ENCODE measurements around the gene FLNC. TPM values are rescaled to one million over a fixed set of nuclear protein-coding genes. Genes with fewer than 3 reads are reported as not detected.

Gene FLNC
- total RNA-seq, 4 donors from 2014 or later = 21.3 to 234 (median 57.9) TPM

DNA sequence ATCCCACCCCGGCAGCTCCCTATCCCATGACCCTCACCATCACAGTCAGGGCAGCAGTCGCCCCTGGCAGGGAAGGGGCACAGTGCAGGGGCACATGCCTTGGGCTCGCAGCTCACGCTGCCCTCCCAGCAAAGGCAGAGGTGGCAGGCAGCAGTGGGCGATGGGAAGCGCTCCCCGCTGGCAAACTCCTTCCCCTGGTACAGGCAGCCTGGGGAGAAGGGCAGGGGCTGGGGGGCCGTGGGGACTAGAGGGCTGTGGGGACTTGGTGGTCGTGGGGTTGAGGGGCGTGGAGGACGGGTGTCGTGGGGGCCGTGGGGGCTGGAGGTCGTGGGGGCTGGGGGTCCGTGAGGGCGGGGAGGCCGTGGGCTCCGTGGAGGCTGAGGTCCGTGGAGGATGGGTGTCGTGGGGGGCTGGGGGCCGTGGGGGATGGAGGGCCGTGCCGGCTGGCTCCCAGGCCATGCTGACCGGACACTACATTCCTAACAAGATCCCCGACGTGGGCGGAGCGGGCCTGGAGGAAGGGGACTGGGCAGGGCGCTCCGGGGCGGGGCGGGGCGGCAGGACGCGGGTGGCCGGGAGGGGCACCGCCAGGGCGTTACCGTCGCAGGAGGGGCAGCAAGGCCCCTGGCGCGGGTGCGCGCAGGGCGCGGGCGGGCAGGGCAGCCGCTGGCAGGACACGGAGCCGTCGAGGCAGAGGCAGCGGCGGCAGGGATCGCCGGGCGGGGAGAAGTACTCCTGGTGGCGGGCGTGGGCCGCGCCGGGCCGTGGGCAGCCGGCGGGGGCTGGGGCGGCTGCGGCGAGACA lies 60.3 kb downstream of the FLNC start:
- 26% methylated on average over 42 of the region's 67 CpGs; no CpG with 5 or more reads in 1 of the 2 donors for WGBS, 2 donors (ENCODE audit: low coverage in 1 of 2)
- in situ Hi-C loops (cut with MboI; ENCODE audit: low pct_ligation_motif_present in 1 of 4, low pct_unique_long_range_greater_than_20kb in 1 of 4, low sequenced_read_pairs in 3 of 4) = loop anchor here in 1 of 4 donors (25.0 kb wide), 1 partner anchor 278 kb away; no protein-coding TSS in a partner anchor
- peak overlapping the region in 2 of 4 donors; percentile 35 to 44 for H3K4me3 ChIP-seq

DNA sequence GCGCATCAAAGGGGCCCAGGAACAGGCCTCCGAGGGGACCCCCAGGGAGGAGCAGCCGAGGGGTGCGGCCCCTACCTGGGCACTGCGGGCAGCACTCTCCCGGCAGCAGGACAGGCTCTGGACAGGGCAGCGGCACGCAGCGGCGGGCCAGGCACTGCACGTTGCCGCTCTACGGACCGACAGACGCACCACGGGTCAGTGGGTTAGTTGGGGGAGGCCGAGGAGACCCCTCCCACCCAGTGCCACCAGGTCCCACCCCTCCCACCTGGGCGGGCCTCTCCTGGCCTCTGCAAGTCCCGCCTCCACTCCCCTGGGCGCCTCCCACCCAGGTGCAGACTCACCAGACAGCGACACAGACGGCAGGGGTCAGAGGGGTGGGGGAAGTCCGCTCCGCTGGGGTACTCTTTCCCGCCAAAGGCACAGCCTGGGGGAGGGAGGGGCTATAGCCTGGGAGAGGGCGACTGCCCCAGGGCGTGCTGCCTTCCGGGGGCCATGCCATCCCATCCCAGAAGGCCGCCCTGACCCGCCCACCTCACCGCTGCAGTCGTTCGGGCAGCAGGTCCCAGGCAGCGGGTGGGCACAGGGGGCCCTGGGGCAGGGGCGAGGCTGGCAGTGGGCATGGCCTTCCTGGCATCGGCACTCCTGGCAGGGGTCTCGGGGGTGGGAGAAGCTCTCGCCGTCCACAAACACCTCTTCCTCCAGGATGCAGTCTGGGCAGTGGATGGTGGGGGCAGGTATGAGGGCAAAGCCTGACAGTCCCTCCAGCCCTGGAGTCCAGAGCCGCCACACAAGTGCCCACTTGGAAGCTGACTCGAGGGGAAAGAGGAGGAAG lies 61.1 kb downstream of the FLNC start:
- H3K27ac ChIP-seq = no peak overlapping the region
- H3K9me3 ChIP-seq = no peaks in the 10 kb centered on the region
- H3K36me3 ChIP-seq = no peaks in the 10 kb centered on the region
- peaks cover 26% of the 10 kb centered on the region for H3K27me3 ChIP-seq
- H3K4me3 ChIP-seq = peak overlapping the region in 2 of 4 donors; percentile 35 to 44
- WGBS, 2 donors (ENCODE audit: low coverage in 1 of 2) = 33% methylated on average over 30 of the region's 41 CpGs; no CpG with 5 or more reads in 1 of the 2 donors
- TF ChIP-seq POLR2A (IDR thresholded peaks at IDR 0.05) (no peak), POLR2AphosphoS5 (IDR thresholded peaks at IDR 0.05) (no peak), EP300 (IDR thresholded peaks at IDR 0.05; ENCODE audit: low read depth) (no peak)
- TF ChIP-seq, protein P1, sequence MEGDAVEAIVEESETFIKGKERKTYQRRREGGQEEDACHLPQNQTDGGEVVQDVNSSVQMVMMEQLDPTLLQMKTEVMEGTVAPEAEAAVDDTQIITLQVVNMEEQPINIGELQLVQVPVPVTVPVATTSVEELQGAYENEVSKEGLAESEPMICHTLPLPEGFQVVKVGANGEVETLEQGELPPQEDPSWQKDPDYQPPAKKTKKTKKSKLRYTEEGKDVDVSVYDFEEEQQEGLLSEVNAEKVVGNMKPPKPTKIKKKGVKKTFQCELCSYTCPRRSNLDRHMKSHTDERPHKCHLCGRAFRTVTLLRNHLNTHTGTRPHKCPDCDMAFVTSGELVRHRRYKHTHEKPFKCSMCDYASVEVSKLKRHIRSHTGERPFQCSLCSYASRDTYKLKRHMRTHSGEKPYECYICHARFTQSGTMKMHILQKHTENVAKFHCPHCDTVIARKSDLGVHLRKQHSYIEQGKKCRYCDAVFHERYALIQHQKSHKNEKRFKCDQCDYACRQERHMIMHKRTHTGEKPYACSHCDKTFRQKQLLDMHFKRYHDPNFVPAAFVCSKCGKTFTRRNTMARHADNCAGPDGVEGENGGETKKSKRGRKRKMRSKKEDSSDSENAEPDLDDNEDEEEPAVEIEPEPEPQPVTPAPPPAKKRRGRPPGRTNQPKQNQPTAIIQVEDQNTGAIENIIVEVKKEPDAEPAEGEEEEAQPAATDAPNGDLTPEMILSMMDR (IDR thresholded peaks at IDR 0.05) = no peak
- intact Hi-C loops (cut with DNase I; ENCODE audit: low total_unique reads) (no loop called here), in situ Hi-C loops (cut with MboI; ENCODE audit: low pct_ligation_motif_present in 1 of 4, low pct_unique_long_range_greater_than_20kb in 1 of 4, low sequenced_read_pairs in 3 of 4) (loop anchor here in 1 of 4 donors (25.0 kb wide), 1 partner anchor 279 kb away; no protein-coding TSS in a partner anchor)
- no peak for DNase-seq
- H3K4me1 ChIP-seq = peaks cover 5 to 19% (median 7%) of the 10 kb centered on the region in 4 donors

More for the DNA sequence above, 60.3 kb downstream of the FLNC start:
- DNase-seq = peak; percentile 74
- Histone ChIP-seq H3K27ac (no peak overlapping the region), H3K4me1 (peaks cover 5 to 19% (median 7%) of the 10 kb centered on the region in 4 donors), H3K27me3 (peaks cover 26% of the 10 kb centered on the region), H3K9me3 (no peaks in the 10 kb centered on the region), H3K36me3 (no peaks in the 10 kb centered on the region)
- TF ChIP-seq EP300 (IDR thresholded peaks at IDR 0.05; ENCODE audit: low read depth) = no peak
- TF ChIP-seq POLR2AphosphoS5 (IDR thresholded peaks at IDR 0.05) = no peak
- no peak for TF ChIP-seq POLR2A (IDR thresholded peaks at IDR 0.05)
- TF ChIP-seq, protein P1 (IDR thresholded peaks at IDR 0.05) = no peak
- intact Hi-C loops (cut with DNase I; ENCODE audit: low total_unique reads) = no loop called here

DNA sequence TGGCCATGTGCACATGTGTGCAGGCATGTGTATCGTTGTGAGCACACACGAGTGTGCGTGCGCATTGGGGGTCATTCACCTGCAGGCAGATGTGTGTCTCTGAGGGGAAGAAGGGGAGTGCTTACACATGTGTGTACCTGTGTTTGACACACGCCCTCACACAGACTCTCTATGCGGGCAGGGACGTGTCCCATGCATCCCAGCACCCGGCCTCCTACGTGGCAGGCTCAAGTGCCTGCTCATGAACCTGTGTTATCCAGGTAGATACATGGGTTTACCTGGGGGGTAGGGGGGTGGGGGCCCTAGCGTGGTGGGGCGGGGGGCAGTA lies 61.7 kb downstream of the FLNC start:
- Histone ChIP-seq H3K36me3 (no peaks in the 10 kb centered on the region), H3K27me3 (peaks cover 26% of the 10 kb centered on the region), H3K27ac (no peak overlapping the region), H3K4me1 (peaks cover 5 to 19% (median 7%) of the 10 kb centered on the region in 4 donors), H3K9me3 (no peaks in the 10 kb centered on the region), H3K4me3 (no peak overlapping the region)
- DNase-seq = no peak
- TF ChIP-seq POLR2A (IDR thresholded peaks at IDR 0.05) (no peak), EP300 (IDR thresholded peaks at IDR 0.05; ENCODE audit: low read depth) (no peak), POLR2AphosphoS5 (IDR thresholded peaks at IDR 0.05) (no peak)
- TF ChIP-seq, protein P1 (IDR thresholded peaks at IDR 0.05) = no peak
- in situ Hi-C loops (cut with MboI; ENCODE audit: low pct_ligation_motif_present in 1 of 4, low pct_unique_long_range_greater_than_20kb in 1 of 4, low sequenced_read_pairs in 3 of 4) (loop anchor here in 1 of 4 donors (25.0 kb wide), 1 partner anchor 280 kb away; no protein-coding TSS in a partner anchor), intact Hi-C loops (cut with DNase I; ENCODE audit: low total_unique reads) (no loop called here)
- 79% methylated on average over 11 of the region's 11 CpGs; no CpG with 5 or more reads in 1 of the 2 donors for WGBS, 2 donors (ENCODE audit: low coverage in 1 of 2)
